ENCODE measurements around the gene IMMT.
"Not testable (repeated sequence)": the region's sequence is repeated elsewhere in the genome, so short reads cannot be mapped to it uniquely, and the experiment has no call there.

IMMT gene

GRCh38 chr2:86195055-86195807, at the start of gene IMMT:
IMMT (minus strand) TSS chr2:86195462; CDS start chr2:86195382, 80 bp downstream.
- H3K27ac Mint-ChIP-seq = peak within 1 kb of the TSS; percentile 97
- H3K9me3 Mint-ChIP-seq = no peaks in the 10 kb centered on the region
- H3K4me3 Mint-ChIP-seq = peak within 1 kb of the TSS; percentile 91

GRCh38 chr2:86244781-86245180, 49.5 kb upstream of the IMMT start:
- not testable (repeated sequence) for H3K27me3 Mint-ChIP-seq; H3K36me3 Mint-ChIP-seq (ENCODE audit: low read depth); DNase-seq; H3K4me1 Mint-ChIP-seq (ENCODE audit: low read depth); H3K27ac Mint-ChIP-seq; H3K4me3 Mint-ChIP-seq; H3K9me3 Mint-ChIP-seq

More at GRCh38 chr2:86195055-86195807, at the start of gene IMMT:
- DNase-seq = peak; percentile 92
- Mint-ChIP-seq H3K4me1 (ENCODE audit: low read depth) (peaks cover 52% of the 10 kb centered on the region), H3K27me3 (no peaks in the 10 kb centered on the region), H3K36me3 (ENCODE audit: low read depth) (peaks cover 58% of the 10 kb centered on the region)

GRCh38 chr2:86243950-86244733, 48.9 kb upstream of the IMMT start:
- DNase-seq = no peak
- Mint-ChIP-seq H3K4me3 (no peak overlapping the region), H3K27me3 (no peaks in the 10 kb centered on the region), H3K9me3 (no peaks in the 10 kb centered on the region), H3K36me3 (ENCODE audit: low read depth) (no peaks in the 10 kb centered on the region), H3K4me1 (ENCODE audit: low read depth) (peaks cover 2% of the 10 kb centered on the region), H3K27ac (no peak overlapping the region)

GRCh38 chr2:86243272-86243671, 48.0 kb upstream of the IMMT start:
- H3K9me3 Mint-ChIP-seq = no peaks in the 10 kb centered on the region
- no peak for DNase-seq
- peaks cover 9% of the 10 kb centered on the region for H3K4me1 Mint-ChIP-seq (ENCODE audit: low read depth)
- no peaks in the 10 kb centered on the region for H3K27me3 Mint-ChIP-seq
- H3K36me3 Mint-ChIP-seq (ENCODE audit: low read depth) = no peaks in the 10 kb centered on the region
- H3K4me3 Mint-ChIP-seq = no peak overlapping the region
- no peak overlapping the region for H3K27ac Mint-ChIP-seq

GRCh38 chr2:86241611-86242010, 46.3 kb upstream of the IMMT start:
- Mint-ChIP-seq H3K27me3 (no peaks in the 10 kb centered on the region), H3K4me3 (no peak overlapping the region), H3K36me3 (ENCODE audit: low read depth) (no peaks in the 10 kb centered on the region), H3K9me3 (no peaks in the 10 kb centered on the region), H3K27ac (peak overlapping the region; percentile 34), H3K4me1 (ENCODE audit: low read depth) (peaks cover 13% of the 10 kb centered on the region)
- DNase-seq = no peak

- DNase-seq = no peak
- no peaks in the 10 kb centered on the region for H3K9me3 Mint-ChIP-seq
- H3K27me3 Mint-ChIP-seq = no peaks in the 10 kb centered on the region
- H3K36me3 Mint-ChIP-seq (ENCODE audit: low read depth) = no peaks in the 10 kb centered on the region
- H3K4me3 Mint-ChIP-seq = no peak overlapping the region
- peaks cover 13% of the 10 kb centered on the region for H3K4me1 Mint-ChIP-seq (ENCODE audit: low read depth)
- no peak overlapping the region for H3K27ac Mint-ChIP-seq
Measured at GRCh38 chr2:86240251-86240650, 45.0 kb upstream of the IMMT start.

GRCh38 chr2:86239745-86240144, 44.5 kb upstream of the IMMT start:
- Mint-ChIP-seq H3K27me3 (no peaks in the 10 kb centered on the region), H3K36me3 (ENCODE audit: low read depth) (no peaks in the 10 kb centered on the region), H3K27ac (no peak overlapping the region), H3K9me3 (no peaks in the 10 kb centered on the region), H3K4me1 (ENCODE audit: low read depth) (peaks cover 13% of the 10 kb centered on the region), H3K4me3 (no peak overlapping the region)
- DNase-seq = no peak

- DNase-seq = no peak
- H3K27me3 Mint-ChIP-seq = no peaks in the 10 kb centered on the region
- no peaks in the 10 kb centered on the region for H3K36me3 Mint-ChIP-seq (ENCODE audit: low read depth)
- H3K9me3 Mint-ChIP-seq = no peaks in the 10 kb centered on the region
- H3K4me3 Mint-ChIP-seq = no peak overlapping the region
- H3K27ac Mint-ChIP-seq = no peak overlapping the region
- H3K4me1 Mint-ChIP-seq (ENCODE audit: low read depth) = peaks cover 13% of the 10 kb centered on the region
Measured at GRCh38 chr2:86239326-86239725, 44.1 kb upstream of the IMMT start.

GRCh38 chr2:86238354-86238753, 43.1 kb upstream of the IMMT start:
- Mint-ChIP-seq H3K4me1 (ENCODE audit: low read depth) (peaks cover 13% of the 10 kb centered on the region), H3K27me3 (no peaks in the 10 kb centered on the region), H3K27ac (peak overlapping the region; percentile 15), H3K36me3 (ENCODE audit: low read depth) (no peaks in the 10 kb centered on the region), H3K4me3 (no peak overlapping the region), H3K9me3 (no peaks in the 10 kb centered on the region)
- DNase-seq = peak; percentile 59

GRCh38 chr2:86237172-86237571, 41.9 kb upstream of the IMMT start:
- Mint-ChIP-seq H3K27me3 (no peaks in the 10 kb centered on the region), H3K4me1 (ENCODE audit: low read depth) (peaks cover 13% of the 10 kb centered on the region), H3K27ac (no peak overlapping the region), H3K36me3 (ENCODE audit: low read depth) (no peaks in the 10 kb centered on the region), H3K9me3 (no peaks in the 10 kb centered on the region), H3K4me3 (no peak overlapping the region)
- no peak for DNase-seq

GRCh38 chr2:86235196-86235980, 40.1 kb upstream of the IMMT start:
- H3K9me3 Mint-ChIP-seq = no peaks in the 10 kb centered on the region
- no peak for DNase-seq
- H3K36me3 Mint-ChIP-seq (ENCODE audit: low read depth) = no peaks in the 10 kb centered on the region
- H3K4me1 Mint-ChIP-seq (ENCODE audit: low read depth) = peaks cover 13% of the 10 kb centered on the region
- no peak overlapping the region for H3K27ac Mint-ChIP-seq
- H3K27me3 Mint-ChIP-seq = no peaks in the 10 kb centered on the region
- H3K4me3 Mint-ChIP-seq = no peak overlapping the region

GRCh38 chr2:86234563-86235131, 39.4 kb upstream of the IMMT start:
- Mint-ChIP-seq H3K27me3 (no peaks in the 10 kb centered on the region), H3K27ac (no peak overlapping the region), H3K9me3 (no peaks in the 10 kb centered on the region), H3K4me3 (no peak overlapping the region), H3K4me1 (ENCODE audit: low read depth) (peaks cover 13% of the 10 kb centered on the region), H3K36me3 (ENCODE audit: low read depth) (no peaks in the 10 kb centered on the region)
- no peak for DNase-seq

- H3K9me3 Mint-ChIP-seq = no peaks in the 10 kb centered on the region
- H3K4me1 Mint-ChIP-seq (ENCODE audit: low read depth) = peaks cover 6% of the 10 kb centered on the region
- no peak for DNase-seq
- no peak overlapping the region for H3K4me3 Mint-ChIP-seq
- no peak overlapping the region for H3K27ac Mint-ChIP-seq
- no peaks in the 10 kb centered on the region for H3K36me3 Mint-ChIP-seq (ENCODE audit: low read depth)
- no peaks in the 10 kb centered on the region for H3K27me3 Mint-ChIP-seq
Measured at GRCh38 chr2:86233436-86233835, 38.2 kb upstream of the IMMT start.

GRCh38 chr2:86232910-86233309, 37.6 kb upstream of the IMMT start:
- H3K4me1 Mint-ChIP-seq (ENCODE audit: low read depth) = peaks cover 3% of the 10 kb centered on the region
- H3K9me3 Mint-ChIP-seq = no peaks in the 10 kb centered on the region
- H3K4me3 Mint-ChIP-seq = no peak overlapping the region
- DNase-seq = no peak
- H3K36me3 Mint-ChIP-seq (ENCODE audit: low read depth) = no peaks in the 10 kb centered on the region
- no peak overlapping the region for H3K27ac Mint-ChIP-seq
- no peaks in the 10 kb centered on the region for H3K27me3 Mint-ChIP-seq

Data from activated T-cell treated with anti-CD3 and anti-CD28 coated beads, Interleukin-2, amount 50 U/mL, for 24 hours (primary cell).